IPS DF 6.9 (cell line): ENCODE results near the gene CNTN4.
A peak's percentile ranks its signal among the peaks of the same experiment; 100 is the strongest.

Experiments used
- DNase-seq: peaks from one replicate; pipeline ENCODE4 v3.0.0-alpha.2; 2013; ENCODE audit warnings: low read depth, low spot score
- H3K27ac ChIP-seq: one replicate; pipeline ENCODE4 v1.5.1; 2013; ENCODE audit warnings: low read length, control low read depth
- H3K27me3 ChIP-seq: 2 replicates; pipeline ENCODE4 v1.6.1; 2013; ENCODE audit warnings: mild to moderate bottlenecking, low read length; ENCODE audit not compliant: control insufficient read depth, insufficient read depth
- H3K36me3 ChIP-seq: 2 replicates; pipeline ENCODE4 v1.6.1; 2013; ENCODE audit warnings: low read length; ENCODE audit not compliant: control insufficient read depth, insufficient read depth
- H3K4me1 ChIP-seq: 2 replicates; pipeline ENCODE4 v1.6.1; 2013; ENCODE audit warnings: low read length; ENCODE audit not compliant: control insufficient read depth, insufficient read depth
- H3K4me3 ChIP-seq: 2 replicates; pipeline ENCODE4 v1.5.1; 2013; ENCODE audit warnings: mild to moderate bottlenecking, low read length
- H3K9me3 ChIP-seq: 2 replicates; pipeline ENCODE4 v1.6.1; 2013; ENCODE audit warnings: low read length, inconsistent platforms; ENCODE audit not compliant: control insufficient read depth, insufficient read depth
- WGBS: extraction: QIAGEN DNeasy Blood & Tissue Kit; methylation state at CpG from one replicate; pipeline ENCODE4 v1.1.7; 2013; ENCODE audit warnings: mixed read lengths, missing lambda C conversion rate; ENCODE audit not compliant: insufficient read length, insufficient coverage; 5-methylcytosine and 5-hydroxymethylcytosine counted together

CNTN4 gene

GRCh38 chr3:2372306-2372705 lies 273.6 kb downstream of the CNTN4 start:
- H3K4me3 ChIP-seq: no peak overlapping the region
- no peaks in the 10 kb centered on the region for H3K4me1 ChIP-seq
- H3K9me3 ChIP-seq: no peaks in the 10 kb centered on the region
- H3K36me3 ChIP-seq: no peaks in the 10 kb centered on the region
- no CpG with 5 or more reads among the region's 1 CpG for WGBS
- no peak overlapping the region for H3K27ac ChIP-seq
- no peaks in the 10 kb centered on the region for H3K27me3 ChIP-seq
- DNase-seq: no peak

- Histone ChIP-seq H3K27ac (no peak overlapping the region), H3K4me1 (no peaks in the 10 kb centered on the region), H3K36me3 (no peaks in the 10 kb centered on the region), H3K4me3 (no peak overlapping the region), H3K9me3 (no peaks in the 10 kb centered on the region), H3K27me3 (no peaks in the 10 kb centered on the region)
- no CpG with 5 or more reads among the region's 3 CpGs for WGBS
- DNase-seq: no peak
Observed at GRCh38 chr3:2375376-2375775, 276.7 kb downstream of the CNTN4 start.

- H3K9me3 ChIP-seq: no peaks in the 10 kb centered on the region
- WGBS: no CpG with 5 or more reads among the region's 1 CpG
- H3K27me3 ChIP-seq: no peaks in the 10 kb centered on the region
- no peaks in the 10 kb centered on the region for H3K4me1 ChIP-seq
- H3K27ac ChIP-seq: no peak overlapping the region
- no peak for DNase-seq
- no peak overlapping the region for H3K4me3 ChIP-seq
- H3K36me3 ChIP-seq: no peaks in the 10 kb centered on the region
Observed at GRCh38 chr3:2377281-2377680, 278.6 kb downstream of the CNTN4 start.

- no CpG with 5 or more reads among the region's 2 CpGs for WGBS
- H3K27ac ChIP-seq: no peak overlapping the region
Observed at GRCh38 chr3:2390926-2391532, 292.4 kb downstream of the CNTN4 start.

GRCh38 chr3:2391896-2392295 lies 293.2 kb downstream of the CNTN4 start:
- Histone ChIP-seq H3K9me3 (no peaks in the 10 kb centered on the region), H3K4me3 (no peak overlapping the region), H3K27me3 (no peaks in the 10 kb centered on the region), H3K36me3 (no peaks in the 10 kb centered on the region), H3K27ac (no peak overlapping the region), H3K4me1 (no peaks in the 10 kb centered on the region)
- no peak for DNase-seq
- no CpG with 5 or more reads among the region's 4 CpGs for WGBS

More at GRCh38 chr3:2390926-2391532, 292.4 kb downstream of the CNTN4 start:
- Histone ChIP-seq H3K27me3 (no peaks in the 10 kb centered on the region), H3K4me1 (no peaks in the 10 kb centered on the region), H3K36me3 (no peaks in the 10 kb centered on the region), H3K4me3 (no peak overlapping the region), H3K9me3 (no peaks in the 10 kb centered on the region)
- no peak for DNase-seq

- H3K4me1 ChIP-seq: no peaks in the 10 kb centered on the region
- H3K36me3 ChIP-seq: no peaks in the 10 kb centered on the region
- H3K27me3 ChIP-seq: no peaks in the 10 kb centered on the region
- no peaks in the 10 kb centered on the region for H3K9me3 ChIP-seq
- H3K4me3 ChIP-seq: no peak overlapping the region
- no peak overlapping the region for H3K27ac ChIP-seq
- no CpG with 5 or more reads among the region's 3 CpGs for WGBS
- DNase-seq: no peak
Observed at GRCh38 chr3:2392981-2393380, 294.3 kb downstream of the CNTN4 start.

- Histone ChIP-seq H3K4me3 (no peak overlapping the region), H3K9me3 (no peaks in the 10 kb centered on the region), H3K4me1 (no peaks in the 10 kb centered on the region), H3K27me3 (no peaks in the 10 kb centered on the region), H3K27ac (no peak overlapping the region), H3K36me3 (no peaks in the 10 kb centered on the region)
- WGBS: no CpG with 5 or more reads among the region's 1 CpG
- DNase-seq: no peak
Observed at GRCh38 chr3:2415083-2415482, 316.4 kb downstream of the CNTN4 start.

GRCh38 chr3:2420919-2421318 lies 322.3 kb downstream of the CNTN4 start:
- peak; percentile 63 for DNase-seq
- H3K36me3 ChIP-seq: no peaks in the 10 kb centered on the region
- H3K4me3 ChIP-seq: no peak overlapping the region
- no peak overlapping the region for H3K27ac ChIP-seq
- no peaks in the 10 kb centered on the region for H3K9me3 ChIP-seq
- H3K4me1 ChIP-seq: peaks cover 3% of the 10 kb centered on the region; the same call in 1 of the 2 replicates
- WGBS: no CpG with 5 or more reads among the region's 3 CpGs
- no peaks in the 10 kb centered on the region for H3K27me3 ChIP-seq

GRCh38 chr3:2423143-2423542 lies 324.5 kb downstream of the CNTN4 start:
- H3K4me1 ChIP-seq: peaks cover 3% of the 10 kb centered on the region; the same call in 1 of the 2 replicates
- H3K27me3 ChIP-seq: no peaks in the 10 kb centered on the region
- no peak overlapping the region for H3K4me3 ChIP-seq
- H3K36me3 ChIP-seq: no peaks in the 10 kb centered on the region
- DNase-seq: no peak
- H3K9me3 ChIP-seq: no peaks in the 10 kb centered on the region
- no peak overlapping the region for H3K27ac ChIP-seq
- WGBS: no CpG with 5 or more reads among the region's 3 CpGs

GRCh38 chr3:2441558-2441957 lies 342.9 kb downstream of the CNTN4 start:
- no peak overlapping the region for H3K27ac ChIP-seq
- whole genome bisulfite sequencing: no CpG with 5 or more reads among the region's 3 CpGs
- H3K4me1 ChIP-seq: no peaks in the 10 kb centered on the region
- DNase-seq: no peak
- no peaks in the 10 kb centered on the region for H3K27me3 ChIP-seq
- H3K36me3 ChIP-seq: no peaks in the 10 kb centered on the region
- H3K4me3 ChIP-seq: no peak overlapping the region
- no peaks in the 10 kb centered on the region for H3K9me3 ChIP-seq

GRCh38 chr3:2446146-2446545 lies 347.5 kb downstream of the CNTN4 start:
- no peak for DNase-seq
- no peaks in the 10 kb centered on the region for H3K4me1 ChIP-seq
- no peaks in the 10 kb centered on the region for H3K9me3 ChIP-seq
- H3K27me3 ChIP-seq: no peaks in the 10 kb centered on the region
- H3K36me3 ChIP-seq: no peaks in the 10 kb centered on the region
- no CpG with 5 or more reads among the region's 3 CpGs for WGBS
- H3K27ac ChIP-seq: no peak overlapping the region
- no peak overlapping the region for H3K4me3 ChIP-seq
